Panc1 (cell line): ENCODE measurements around the gene ACTN3. TPM values are rescaled to one million over a fixed set of nuclear protein-coding genes. Genes with fewer than 3 reads are reported as not detected.

Experiments used
- ATAC-seq: fragments of 200-7000 bp; cut with Tn5 transposase; 2 replicates; pipeline ENCODE4 v1.9.1; 2020; ENCODE audit warnings: mild to moderate bottlenecking, moderate library complexity
- BruUV-seq: library from RNA; stranded (reverse); fragments of 400-500 nt; replicated peaks from 2 replicates; lab custom pipeline; 2021; lab: Mats Ljungman, UMichigan
- CTCF ChIA-PET: fragments of 300-600 bp; sonication (Branson Sonifier 250); formaldehyde crosslinking; loops from one replicate; lab custom pipeline; 2022; ENCODE audit warnings: antibody characterized with exemption; lab: Charles Lee
- POLR2A ChIA-PET: fragments of 300-600 bp; sonication (Branson Sonifier 250); formaldehyde crosslinking; loops from one replicate; lab custom pipeline; 2022; ENCODE audit warnings: antibody characterized with exemption; lab: Charles Lee
- DNase-seq: peaks from one replicate; pipeline ENCODE4 v3.0.0-alpha.2; 2010; ENCODE audit warnings: low read depth, low spot score
- H3K27ac ChIP-seq: 2 replicates; pipeline ENCODE4 v1.5.1; 2011; ENCODE audit warnings: mild to moderate bottlenecking, low read length, inconsistent platforms
- H3K27me3 ChIP-seq: fragments of 200-500 bp; sonication (Bioruptor generic); 2 replicates; pipeline ENCODE4 v1.6.0; 2014; ENCODE audit warnings: low read length, inconsistent platforms; ENCODE audit not compliant: control insufficient read depth, insufficient read depth
- H3K36me3 ChIP-seq: fragments of 200-500 bp; sonication (Bioruptor generic); 2 replicates; pipeline ENCODE4 v1.5.1; 2014; ENCODE audit warnings: inconsistent platforms, mild to moderate bottlenecking, low read length, moderate library complexity; ENCODE audit not compliant: control insufficient read depth, insufficient read depth
- H3K4me1 ChIP-seq: 2 replicates; pipeline ENCODE4 v1.5.1; 2011; ENCODE audit warnings: inconsistent platforms, mild to moderate bottlenecking, low read length, moderate library complexity; ENCODE audit not compliant: control insufficient read depth, insufficient read depth
- H3K4me3 ChIP-seq, 2 experiments: 2 replicates each; pipeline ENCODE4 v1.5.1; 2011 to 2012; ENCODE audit warnings: low read depth in 2 of 2, low read length in 2 of 2, mild to moderate bottlenecking in 2 of 2, inconsistent platforms in 1 of 2, moderate library complexity in 1 of 2
- H3K9me3 ChIP-seq: fragments of 200-500 bp; sonication (Bioruptor generic); 2 replicates; pipeline ENCODE4 v1.5.1; 2014; ENCODE audit warnings: low read depth, mild to moderate bottlenecking, inconsistent platforms, low read length, moderate library complexity; ENCODE audit not compliant: control insufficient read depth, insufficient read depth
- CTCF ChIP-seq: fragments of 450-650 bp; IDR thresholded peaks from 2 replicates; pipeline ENCODE4 v1.5.1; 2017; ENCODE audit warnings: mild to moderate bottlenecking
- POLR2AphosphoS5 ChIP-seq: IDR thresholded peaks from 2 replicates; pipeline ENCODE4 v1.6.1; 2012; ENCODE audit warnings: mild to moderate bottlenecking, low read depth, low read length, moderate library complexity
- REST ChIP-seq, 2 experiments: IDR thresholded peaks; 2 replicates each; pipeline ENCODE4 v1.6.1; 2011 to 2012; ENCODE audit warnings: low read depth in 2 of 2, control low read depth in 1 of 2, low read length in 1 of 2, mild to moderate bottlenecking in 1 of 2, moderate library complexity in 1 of 2; ENCODE audit not compliant: insufficient read depth in 1 of 2
- SIN3A ChIP-seq: IDR thresholded peaks from 2 replicates; pipeline ENCODE4 v1.6.1; 2012; ENCODE audit warnings: low read depth, mild to moderate bottlenecking, low read length, moderate library complexity, borderline replicate concordance; ENCODE audit not compliant: insufficient read depth
- TCF7L2 ChIP-seq: IDR thresholded peaks from 2 replicates; pipeline ENCODE4 v1.6.1; 2011; ENCODE audit warnings: mild to moderate bottlenecking, low read depth, low read length, inconsistent platforms
- in situ Hi-C: cut with HindIII; loops from 2 replicates; pipeline ENCODE4 v1.10.0; 2016; ENCODE audit warnings: low sequenced_read_pairs, low pct_unique_long_range_greater_than_20kb
- intact Hi-C: fragments of 100-400 bp; cut with micrococcal nuclease; formaldehyde crosslinking; loops from one replicate; pipeline ENCODE4 v1.10.0; 2022; ENCODE audit not compliant: unreplicated experiment
- total RNA-seq: library from RNA; stranded (reverse); gene quantifications from one replicate; pipeline ENCODE4 v1.2.1, GENCODE V29; 2021; ENCODE audit not compliant: unreplicated experiment

ACTN3 gene
- total RNA-seq, 1 experiment from 2014 or later = 0.13 TPM

- ATAC-seq = no peak
- TF ChIP-seq SIN3A = no peak
- TF ChIP-seq POLR2AphosphoS5 = no peak
- no peak for TF ChIP-seq REST (IDR thresholded peaks at IDR 0.05; ENCODE audit: insufficient read depth in 1 of 2, low read depth in 2 of 2, low read length in 1 of 2)
- no peak for TF ChIP-seq TCF7L2
- no peak for TF ChIP-seq CTCF
- CTCF ChIA-PET = no interaction called here
- no peaks in the 10 kb centered on the region for H3K9me3 ChIP-seq
- H3K4me3 ChIP-seq = no peak overlapping the region
- intact Hi-C loops = no loop called here
- H3K36me3 ChIP-seq = no peaks in the 10 kb centered on the region
- no peak for DNase-seq
- no TSS peak for BruUV-seq
- in situ Hi-C loops = no loop called here
- no peaks in the 10 kb centered on the region for H3K4me1 ChIP-seq
- H3K27me3 ChIP-seq = no peaks in the 10 kb centered on the region
- no peak overlapping the region for H3K27ac ChIP-seq
- POLR2A ChIA-PET = no interaction called here
Observed at GRCh38 chr11:66523611-66524010, 23.1 kb upstream of the ACTN3 start.

GRCh38 chr11:66524304-66525040 lies 22.2 kb upstream of the ACTN3 start:
- H3K27me3 ChIP-seq = no peaks in the 10 kb centered on the region
- H3K27ac ChIP-seq = no peak overlapping the region
- TF ChIP-seq REST (IDR thresholded peaks at IDR 0.05; ENCODE audit: insufficient read depth in 1 of 2, low read depth in 2 of 2, low read length in 1 of 2) (no peak), POLR2AphosphoS5 (no peak), TCF7L2 (no peak), CTCF (no peak), SIN3A (no peak)
- in situ Hi-C loops (no loop called here), intact Hi-C loops (no loop called here)
- no peak overlapping the region for H3K4me3 ChIP-seq
- ChIA-PET POLR2A (no interaction called here), CTCF (interaction anchor here (0.6 kb wide), 1 partner anchor 136 kb away, joined by 5 read pairs; no protein-coding TSS in a partner anchor)
- BruUV-seq = no TSS peak
- no peak for DNase-seq
- no peak for ATAC-seq
- H3K4me1 ChIP-seq = no peaks in the 10 kb centered on the region
- no peaks in the 10 kb centered on the region for H3K36me3 ChIP-seq
- H3K9me3 ChIP-seq = no peaks in the 10 kb centered on the region
